WTC11 (cell line): Measurements from ENCODE around the gene XIRP2.

Experiments used
- SP1 ChIP-seq: sonication (generic); formaldehyde crosslinking; conservative IDR thresholded peaks from 2 replicates; pipeline ENCODE4 v1.8.1; 2022; ENCODE audit warnings: missing genetic modification reagents
- TF ChIP-seq, protein P1 (sequence below): fragments of 200-600 bp; IDR thresholded peaks from 2 replicates; pipeline ENCODE4 v1.8.0; 2022; ENCODE audit warnings: antibody characterized with exemption
- TF ChIP-seq, protein P2 (sequence below): sonication (generic); formaldehyde crosslinking; IDR thresholded peaks from 2 replicates; pipeline ENCODE4 v1.8.0; 2022; ENCODE audit warnings: mild to moderate bottlenecking, missing genetic modification reagents

DNA sequence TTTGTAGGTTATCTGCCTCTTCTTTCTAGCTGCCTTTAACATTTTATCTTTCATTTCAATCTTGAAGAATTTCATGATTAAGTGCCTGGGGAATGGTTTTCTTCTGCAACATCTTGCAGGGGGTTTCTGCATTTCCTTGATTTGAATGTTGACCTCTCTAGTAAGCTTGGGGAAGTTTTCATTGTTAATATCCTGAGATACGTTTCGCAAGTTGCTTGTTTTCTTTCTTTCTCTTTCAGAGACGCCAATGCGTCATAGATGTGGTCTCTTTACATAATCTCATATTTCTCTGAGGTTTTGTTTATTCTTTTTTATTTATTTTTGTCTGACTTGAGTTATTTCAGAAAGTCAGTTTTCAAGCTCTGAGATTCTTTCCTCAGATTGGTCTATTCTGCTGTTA is 225.7 kb downstream of the XIRP2 start:
- TF ChIP-seq, protein P1, sequence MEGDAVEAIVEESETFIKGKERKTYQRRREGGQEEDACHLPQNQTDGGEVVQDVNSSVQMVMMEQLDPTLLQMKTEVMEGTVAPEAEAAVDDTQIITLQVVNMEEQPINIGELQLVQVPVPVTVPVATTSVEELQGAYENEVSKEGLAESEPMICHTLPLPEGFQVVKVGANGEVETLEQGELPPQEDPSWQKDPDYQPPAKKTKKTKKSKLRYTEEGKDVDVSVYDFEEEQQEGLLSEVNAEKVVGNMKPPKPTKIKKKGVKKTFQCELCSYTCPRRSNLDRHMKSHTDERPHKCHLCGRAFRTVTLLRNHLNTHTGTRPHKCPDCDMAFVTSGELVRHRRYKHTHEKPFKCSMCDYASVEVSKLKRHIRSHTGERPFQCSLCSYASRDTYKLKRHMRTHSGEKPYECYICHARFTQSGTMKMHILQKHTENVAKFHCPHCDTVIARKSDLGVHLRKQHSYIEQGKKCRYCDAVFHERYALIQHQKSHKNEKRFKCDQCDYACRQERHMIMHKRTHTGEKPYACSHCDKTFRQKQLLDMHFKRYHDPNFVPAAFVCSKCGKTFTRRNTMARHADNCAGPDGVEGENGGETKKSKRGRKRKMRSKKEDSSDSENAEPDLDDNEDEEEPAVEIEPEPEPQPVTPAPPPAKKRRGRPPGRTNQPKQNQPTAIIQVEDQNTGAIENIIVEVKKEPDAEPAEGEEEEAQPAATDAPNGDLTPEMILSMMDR = no peak
- no peak for TF ChIP-seq SP1
- TF ChIP-seq, protein P2, sequence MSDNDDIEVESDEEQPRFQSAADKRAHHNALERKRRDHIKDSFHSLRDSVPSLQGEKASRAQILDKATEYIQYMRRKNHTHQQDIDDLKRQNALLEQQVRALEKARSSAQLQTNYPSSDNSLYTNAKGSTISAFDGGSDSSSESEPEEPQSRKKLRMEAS (CRISPR knock-in tag) = no peak
